ENCODE data around the gene CALR3.
"Not testable (repeated sequence)": the region's sequence is repeated elsewhere in the genome, so short reads cannot be mapped to it uniquely, and the experiment has no call there.

The CALR3 gene

GRCh38 chr19:16522559-16523377, 26.8 kb upstream of the CALR3 start:
- DNase-seq = no peak

DNA sequence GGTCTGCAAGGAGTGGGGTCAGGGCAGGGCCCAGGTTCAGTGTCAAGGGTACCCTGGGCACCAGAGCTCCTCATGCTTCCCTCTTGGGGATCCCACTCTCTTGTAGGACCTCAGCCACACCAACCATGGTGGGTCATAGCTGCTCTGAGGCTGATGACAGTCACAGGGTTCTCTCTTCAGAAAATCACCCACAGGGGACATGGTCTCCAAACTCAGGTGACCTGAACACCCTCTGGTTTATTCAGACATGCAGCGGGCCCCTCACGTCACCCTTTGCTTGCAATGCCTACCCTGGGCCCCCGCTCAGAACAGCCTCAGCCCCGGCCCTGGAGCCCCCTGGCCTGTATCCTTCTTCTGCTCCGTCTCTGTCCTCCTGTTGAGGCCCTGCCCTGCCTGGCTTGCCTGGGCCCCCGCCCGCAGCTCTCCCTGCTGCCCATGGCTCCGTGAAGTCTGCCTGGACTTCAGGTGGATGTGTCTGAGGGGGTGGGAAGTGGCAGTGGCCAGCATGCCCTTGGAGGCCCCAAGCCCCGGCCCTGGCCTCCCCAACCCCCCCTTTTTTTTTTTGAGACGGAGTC, 25.8 kb upstream of the CALR3 start:
- DNase-seq = no peak

DNA sequence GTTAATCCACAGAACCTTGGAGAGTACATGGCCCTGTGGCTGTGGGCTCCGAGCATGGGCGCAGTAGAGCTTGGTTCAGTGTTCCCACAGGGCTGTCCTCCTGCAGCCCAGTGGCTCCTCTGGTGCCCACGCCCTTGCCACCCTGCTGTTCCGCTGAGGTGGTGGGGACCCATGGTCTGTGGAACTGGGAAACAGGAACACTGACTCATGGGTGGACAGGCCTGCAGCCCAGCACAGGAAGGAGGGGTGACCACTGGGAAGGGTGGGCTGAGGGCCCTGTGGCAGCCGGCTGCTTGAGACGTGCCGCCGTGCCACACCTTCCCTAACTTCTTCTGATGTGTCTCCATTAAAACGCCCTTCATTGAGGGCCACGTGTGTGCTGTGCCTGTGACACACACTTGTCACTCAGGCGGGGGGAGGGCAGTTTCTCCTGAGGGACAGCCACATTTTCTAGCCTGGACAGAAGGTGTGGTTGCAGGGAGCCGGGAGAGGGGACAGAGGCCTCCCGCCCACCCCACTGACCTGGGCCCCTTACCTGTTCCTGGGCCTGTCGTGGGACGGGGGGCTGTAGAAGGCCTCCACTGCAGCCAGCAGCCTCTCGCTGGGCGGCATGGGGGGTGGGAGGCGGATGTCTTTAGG, 25.1 kb upstream of the CALR3 start:
- DNase-seq = no peak

DNA sequence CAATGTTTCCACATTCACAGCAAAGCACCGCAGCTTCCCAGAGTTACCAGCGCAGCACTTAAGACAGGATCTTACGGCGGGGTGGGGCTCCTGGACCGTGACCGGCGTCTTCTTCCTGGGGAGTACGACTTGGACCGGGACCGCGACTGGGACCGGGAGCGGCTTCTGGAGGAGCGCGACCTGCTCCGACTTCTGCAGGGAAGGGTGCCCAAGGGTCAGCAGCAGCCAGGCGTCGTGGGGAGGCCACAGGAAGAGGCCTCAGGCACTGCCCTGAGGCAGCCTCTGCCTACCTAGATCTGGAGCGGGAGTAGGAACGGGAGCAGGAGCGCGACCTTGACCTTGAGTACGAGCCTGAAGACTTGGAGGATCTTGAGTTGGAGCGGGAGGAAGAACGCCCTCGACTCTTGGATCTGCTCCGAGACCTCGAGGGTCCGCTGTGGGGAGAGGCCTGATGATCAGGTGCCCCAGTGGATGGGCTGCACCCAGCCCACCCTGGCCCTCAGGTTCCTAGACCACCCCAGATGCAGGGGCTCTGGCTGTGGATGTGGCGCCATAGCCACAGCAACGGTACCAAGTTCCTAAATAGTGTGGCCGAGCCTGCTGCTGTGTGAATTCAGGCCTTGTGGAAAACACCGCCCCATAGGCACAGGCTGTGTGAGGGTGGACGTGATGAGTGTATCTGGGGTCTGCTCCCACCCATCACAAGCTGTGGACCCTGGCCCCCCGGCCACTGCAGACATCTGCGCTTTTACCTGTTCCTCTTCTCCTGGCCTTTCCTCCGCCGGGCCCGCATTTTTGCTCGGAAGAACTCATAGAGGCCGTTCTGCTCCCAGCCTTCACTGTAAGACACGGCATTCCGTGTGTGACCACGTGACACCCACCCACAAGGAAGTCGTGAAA, 24.4 kb upstream of the CALR3 start:
- no peak for DNase-seq

DNA sequence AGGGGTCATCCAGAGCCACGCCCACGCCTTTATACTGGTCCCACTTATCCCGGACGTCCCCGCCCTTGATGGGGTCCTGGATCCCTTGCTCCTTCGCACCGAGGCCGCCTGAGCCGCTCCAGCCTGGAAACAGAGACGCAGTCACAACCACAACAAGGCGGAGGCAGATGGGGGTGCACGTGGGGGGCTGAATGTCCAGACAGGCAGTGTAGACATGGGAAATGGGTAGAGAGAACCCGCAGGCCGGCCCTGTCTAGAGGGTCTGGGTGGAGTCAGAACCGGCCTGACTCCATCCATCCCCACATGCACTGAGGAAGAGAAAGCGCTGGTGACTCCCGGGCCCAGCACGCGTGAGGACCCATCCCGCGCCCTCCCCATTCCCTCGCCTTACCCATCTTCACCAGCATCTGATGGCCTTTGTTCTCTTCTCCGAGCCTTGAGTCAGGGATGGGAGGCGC, 23.3 kb upstream of the CALR3 start:
- no peak for DNase-seq

GRCh38 chr19:16518483-16519229, 22.7 kb upstream of the CALR3 start:
- DNase-seq = no peak

DNA sequence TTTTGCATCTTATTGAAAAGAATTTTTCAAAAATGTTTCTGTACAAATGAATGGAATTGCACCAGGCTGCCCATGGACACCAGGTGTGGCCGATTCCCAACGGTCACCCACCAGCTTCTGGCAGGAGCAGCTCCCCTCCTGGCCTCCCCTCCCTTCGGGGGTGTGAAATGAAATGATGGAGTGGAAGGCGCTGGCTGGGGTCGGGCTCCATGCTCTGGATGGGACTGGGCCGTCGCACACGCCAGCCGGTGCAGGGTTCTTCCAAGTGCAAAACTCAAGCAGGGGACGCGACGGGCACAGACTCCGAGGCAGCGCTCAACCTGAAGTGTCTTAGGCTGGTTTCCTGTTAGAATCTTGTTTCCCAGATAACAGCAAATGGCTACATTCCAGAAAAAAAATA, 22.1 kb upstream of the CALR3 start:
- DNase-seq = no peak

DNA sequence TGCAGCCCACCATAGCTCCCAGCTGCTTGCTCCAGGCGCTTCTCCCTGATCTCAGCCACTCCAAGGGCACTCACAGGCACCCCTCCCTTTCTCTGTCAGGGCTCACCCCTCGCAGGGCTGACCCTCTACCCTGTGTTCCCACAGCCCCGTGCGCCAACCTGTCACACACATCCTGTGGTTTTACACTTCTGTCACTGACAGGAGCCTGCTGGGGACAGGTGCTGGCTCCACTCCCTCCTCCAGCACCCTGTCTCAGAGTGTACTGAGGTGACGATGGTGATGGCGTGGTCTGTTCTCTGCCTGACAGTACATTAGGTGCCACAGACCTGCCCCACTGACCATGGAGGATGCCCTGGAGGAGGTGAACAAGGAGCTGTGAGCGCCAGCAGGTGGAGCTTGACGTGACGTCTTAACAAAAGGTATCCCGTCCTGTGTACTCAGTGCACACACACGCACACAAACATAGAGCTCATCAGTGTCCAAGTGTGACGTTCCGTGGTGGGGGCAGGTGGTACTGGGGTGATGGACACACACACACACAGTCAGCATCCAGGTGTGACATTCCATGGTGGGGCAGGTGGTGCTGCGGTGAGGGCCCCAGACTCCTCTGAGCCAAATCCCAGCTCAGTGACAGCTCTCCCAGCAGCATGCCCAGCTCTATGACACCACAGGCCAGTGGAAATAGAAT, 21.1 kb upstream of the CALR3 start:
- no peak for DNase-seq

- no peak for DNase-seq
Observed at GRCh38 chr19:16516381-16516780, 20.4 kb upstream of the CALR3 start.

DNA sequence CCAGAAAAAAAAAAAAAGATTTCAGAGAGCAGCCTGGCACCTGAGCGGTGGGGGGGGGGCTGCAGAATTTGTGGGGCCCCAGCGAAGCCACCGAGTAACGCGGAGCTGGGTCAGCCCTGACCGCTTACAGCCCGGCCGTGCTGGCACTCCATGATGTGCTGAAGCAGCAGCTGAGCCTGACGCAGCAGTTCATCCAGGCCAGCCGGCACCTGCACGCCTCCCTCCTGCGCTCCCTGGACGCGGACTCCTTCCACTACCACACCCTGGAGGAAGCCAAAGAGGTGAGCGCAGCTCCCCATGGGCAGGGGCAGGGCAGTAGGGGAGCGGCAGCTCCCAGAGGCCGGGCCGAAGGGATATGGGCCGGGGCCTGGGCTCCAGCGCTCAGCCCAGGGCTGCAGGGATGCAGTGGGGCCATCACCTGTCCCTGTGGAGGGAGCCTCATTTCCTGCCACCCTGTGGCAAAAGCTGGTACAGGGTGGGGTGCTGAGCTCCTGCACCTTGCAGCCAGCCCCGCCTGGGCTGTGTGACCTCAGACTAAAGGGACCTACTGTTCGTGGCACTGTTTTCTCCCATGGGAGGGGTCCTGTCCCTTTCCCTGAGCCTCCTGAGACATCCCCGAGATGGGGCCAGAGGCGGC, 18.5 kb upstream of the CALR3 start:
- no peak for DNase-seq

DNA sequence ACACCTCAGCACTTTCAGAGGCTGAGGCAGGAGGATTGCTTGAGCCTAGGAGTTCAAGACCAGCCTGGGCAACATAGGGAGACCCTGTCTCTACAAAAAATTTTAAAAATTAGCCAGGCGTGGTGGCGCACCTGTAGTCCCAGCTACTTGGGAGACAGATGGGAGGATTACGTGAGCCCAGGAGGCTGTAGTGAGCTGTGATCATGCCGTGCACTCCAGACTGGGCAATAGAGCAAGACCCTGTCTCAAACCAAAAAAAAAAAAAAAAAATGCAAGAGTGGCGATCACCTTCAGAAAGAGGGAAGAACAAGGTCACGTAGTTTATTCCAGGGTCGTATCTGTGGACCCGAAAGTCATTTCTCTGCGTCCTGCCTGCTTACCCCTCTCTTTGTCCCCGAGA, 16.6 kb upstream of the CALR3 start:
- DNase-seq = not testable (repeated sequence)

DNA sequence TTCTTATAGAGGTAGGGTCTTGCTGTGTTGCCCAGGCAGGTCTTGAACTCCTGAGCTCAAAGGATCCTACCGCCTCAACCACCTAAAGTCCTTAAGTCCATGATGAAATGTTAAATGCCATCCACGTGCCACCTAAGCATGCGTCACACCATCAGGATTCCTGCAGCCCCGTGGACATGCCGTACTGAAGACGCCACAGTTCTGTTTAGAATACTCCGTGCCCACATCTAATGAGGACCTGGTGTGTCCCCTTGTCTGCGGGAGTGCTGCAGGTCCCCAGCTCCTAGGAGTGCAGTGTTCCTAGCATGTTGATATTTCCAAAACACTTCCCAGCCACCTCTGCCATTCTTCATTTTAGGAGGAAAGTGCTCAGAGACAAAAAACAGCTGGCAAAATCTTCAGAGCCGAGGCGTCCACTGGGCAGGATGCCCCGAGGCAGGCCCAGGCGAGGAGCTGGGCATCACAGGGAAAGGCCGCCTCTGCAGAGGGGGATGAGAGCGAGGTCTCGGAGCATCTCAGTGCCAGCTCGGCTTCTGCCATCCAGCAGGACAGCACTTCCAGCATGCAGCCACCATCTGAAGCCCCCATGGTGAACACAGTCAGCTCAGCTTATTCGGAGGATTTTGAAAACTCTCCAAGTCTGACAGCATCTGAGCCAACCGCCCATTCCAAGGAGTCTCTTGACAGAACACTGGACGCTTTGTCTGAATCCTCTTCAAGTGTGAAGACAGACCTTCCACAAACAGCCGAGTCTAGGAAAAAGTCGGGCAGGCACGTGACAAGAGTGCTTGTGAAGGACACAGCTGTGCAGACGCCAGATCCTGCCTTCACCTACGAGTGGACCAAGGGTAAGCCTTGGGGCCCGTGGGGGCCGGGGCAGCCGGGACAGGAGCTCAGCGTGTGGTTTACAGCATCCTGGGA, 13.4 kb upstream of the CALR3 start:
- no peak for DNase-seq

DNA sequence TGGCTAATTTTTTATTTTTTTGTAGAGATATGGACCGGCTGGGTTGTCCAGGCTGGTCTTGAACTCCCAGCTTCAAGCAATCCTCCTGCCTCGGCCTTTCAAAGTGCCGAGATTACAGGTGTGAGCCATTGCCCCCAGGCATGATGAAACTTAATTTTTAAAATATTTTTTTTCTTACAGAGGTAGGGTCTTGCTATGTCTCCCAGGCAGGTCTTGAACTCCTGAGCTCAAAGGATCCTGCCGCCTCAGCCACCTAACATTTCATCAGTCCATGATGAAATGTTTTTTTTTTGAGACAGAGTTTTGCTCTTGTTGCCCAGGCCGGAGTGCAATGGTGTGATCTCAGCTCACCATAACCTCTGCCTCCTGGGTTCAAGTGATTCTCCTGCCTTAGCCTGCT, 12.6 kb upstream of the CALR3 start:
- no peak for DNase-seq

GRCh38 chr19:16506961-16507360, 11.0 kb upstream of the CALR3 start:
- no peak for DNase-seq

DNA sequence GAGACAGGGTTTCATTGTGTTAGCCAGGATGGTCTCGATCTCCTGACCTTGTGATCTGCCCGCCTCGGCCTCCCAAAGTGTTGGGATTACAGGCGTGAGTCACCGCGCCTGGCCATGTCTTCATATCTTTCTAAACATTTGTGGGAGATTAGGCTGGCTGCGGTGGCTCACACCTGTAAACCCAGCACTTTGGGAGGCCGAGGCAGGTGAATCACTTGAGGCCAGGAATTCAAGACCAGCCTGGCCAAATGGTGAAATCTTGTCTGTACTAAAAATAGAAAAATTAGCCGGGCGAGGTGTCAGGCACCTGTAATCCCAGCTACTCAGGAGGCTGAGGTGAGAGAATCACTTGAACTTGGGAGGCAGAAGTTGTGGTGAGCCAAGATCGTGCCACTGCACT, 10.2 kb upstream of the CALR3 start:
- not testable (repeated sequence) for DNase-seq

- no peak for DNase-seq
Observed at GRCh38 chr19:16504271-16504670, 8.3 kb upstream of the CALR3 start.

GRCh38 chr19:16497837-16498236, 1.9 kb upstream of the CALR3 start:
- DNase-seq = no peak

GRCh38 chr19:16497042-16497441, 1.1 kb upstream of the CALR3 start:
- DNase-seq = no peak

GRCh38 chr19:16496613-16496983, 631 bp upstream of the CALR3 start:
- DNase-seq = no peak

GRCh38 chr19:16486476-16486875, 9.5 kb downstream of the CALR3 start:
- not testable (repeated sequence) for DNase-seq

Measured in NCI-H1092 (cell line).